CD4-positive, alpha-beta T cell treated with Interleukin-6 at 100 ng/mL for 8 hours (primary cell): ENCODE data around the gene GRK2.
A peak's percentile ranks its signal among the peaks of the same experiment; 100 is the strongest.
"Not testable (repeated sequence)": the region's sequence is repeated elsewhere in the genome, so short reads cannot be mapped to it uniquely, and the experiment has no call there.

Experiments used
- DNase-seq: peaks from one replicate; pipeline ENCODE4 v3.0.0-alpha.2; 2020; ENCODE audit warnings: mixed read lengths, low spot score

Gene GRK2

DNA sequence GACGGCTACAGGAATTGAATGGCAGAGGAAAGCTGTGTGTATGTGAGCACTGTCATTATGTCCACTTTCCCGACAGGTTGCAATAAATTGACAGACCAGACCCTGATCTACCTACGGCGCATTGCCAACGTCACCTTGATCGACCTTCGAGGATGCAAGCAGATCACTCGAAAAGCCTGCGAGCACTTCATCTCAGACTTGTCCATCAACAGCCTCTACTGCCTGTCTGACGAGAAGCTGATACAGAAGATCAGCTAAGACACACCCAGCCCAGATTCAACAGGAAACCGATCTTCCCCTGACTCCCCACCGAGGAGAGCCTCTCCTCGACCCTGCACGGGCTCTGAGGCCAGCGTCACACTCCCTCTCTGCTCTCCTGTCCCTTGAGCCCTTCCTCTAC is 11.5 kb upstream of the GRK2 start:
- DNase-seq = no peak

DNA sequence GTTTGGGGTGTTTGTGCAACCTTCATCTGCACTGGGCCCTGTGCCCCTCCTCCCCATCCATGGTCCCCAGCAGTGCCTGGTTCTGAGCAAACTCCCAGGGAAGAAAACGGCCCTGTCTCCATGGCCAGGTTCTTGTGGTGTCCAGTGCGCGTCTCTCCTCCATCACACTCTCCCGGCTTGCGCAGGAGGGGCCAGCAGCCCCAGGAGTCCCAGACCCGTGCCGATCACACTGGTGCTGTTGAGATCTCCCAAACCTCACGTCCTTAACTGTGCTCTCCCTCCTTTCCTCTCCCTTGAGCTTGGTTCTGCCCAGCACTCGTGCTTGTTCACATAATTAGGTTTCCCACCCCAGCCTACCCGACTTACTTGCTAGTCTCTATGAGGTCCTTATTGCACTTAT is 10.9 kb upstream of the GRK2 start:
- no peak for DNase-seq

DNA sequence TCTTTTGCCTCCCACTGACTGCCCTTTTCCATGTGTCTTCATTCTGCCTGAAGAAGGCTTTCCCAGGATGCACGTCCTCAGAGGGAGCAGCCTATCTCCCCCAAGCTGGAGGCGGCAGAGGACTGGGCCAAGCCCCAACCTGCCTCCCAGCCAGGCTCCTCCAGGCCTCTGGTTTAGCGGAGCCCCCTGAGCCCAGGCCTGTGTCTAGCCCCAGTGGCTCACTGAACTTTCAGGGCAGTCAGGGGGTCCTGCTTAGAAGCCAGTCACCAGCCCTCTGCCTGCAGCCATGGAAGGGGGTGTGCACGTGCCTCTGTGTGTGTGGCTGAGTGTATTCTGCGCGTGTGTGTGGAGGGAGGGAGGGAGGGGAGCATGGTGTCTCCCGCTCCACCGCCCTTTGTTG is 10.4 kb upstream of the GRK2 start:
- DNase-seq = no peak

DNA sequence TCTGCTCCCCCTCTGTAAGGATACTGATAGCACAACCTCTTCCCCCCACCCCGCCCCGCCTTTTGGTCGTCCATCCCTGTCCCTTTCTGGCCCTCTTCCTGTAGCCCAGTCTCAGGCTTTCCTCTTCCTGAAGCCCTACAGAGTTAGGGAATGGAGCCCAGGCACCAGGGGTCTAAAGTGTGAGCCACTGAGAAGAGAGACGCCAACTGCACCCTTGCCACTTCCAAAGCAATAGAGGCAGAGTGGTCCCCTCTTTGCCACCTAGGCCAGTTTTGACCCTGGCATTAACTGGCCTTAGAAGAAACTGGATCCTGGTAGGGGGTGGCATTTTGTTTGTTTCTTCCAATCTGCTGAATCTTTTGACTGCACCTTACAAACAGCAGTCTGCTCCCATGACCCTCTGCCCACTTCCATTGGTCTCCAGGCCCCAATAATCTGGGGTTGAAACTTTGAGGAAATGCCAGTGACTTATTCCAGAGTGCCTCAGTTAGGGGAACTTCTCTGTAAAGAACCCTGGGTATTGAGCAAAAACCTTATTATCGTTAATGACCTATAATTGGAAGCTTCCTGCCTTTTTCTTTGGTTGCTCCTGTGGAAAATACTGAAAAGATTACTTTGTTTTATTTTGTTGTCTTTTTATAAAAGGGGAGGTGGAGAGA is 9.7 kb upstream of the GRK2 start:
- no peak for DNase-seq

DNA sequence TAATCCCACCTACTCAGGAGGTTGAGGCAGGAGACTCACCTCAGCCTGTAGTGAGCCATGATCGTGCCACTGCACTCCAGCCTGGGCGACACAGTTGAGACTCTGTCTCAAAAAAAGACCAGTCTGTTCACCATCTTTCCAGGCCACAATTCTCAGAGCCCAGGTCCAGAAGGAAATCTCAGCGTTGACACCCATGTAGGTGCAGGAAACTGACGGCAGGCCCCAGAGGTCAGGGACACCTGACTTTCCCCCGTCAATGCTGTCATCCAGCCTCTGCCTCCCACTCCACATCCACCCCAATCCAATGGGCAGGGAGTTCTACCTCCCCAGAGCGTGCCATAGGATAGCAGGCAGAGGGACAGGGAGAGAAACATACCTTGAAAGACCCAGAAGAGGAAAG is 5.9 kb upstream of the GRK2 start:
- DNase-seq = no peak

DNA sequence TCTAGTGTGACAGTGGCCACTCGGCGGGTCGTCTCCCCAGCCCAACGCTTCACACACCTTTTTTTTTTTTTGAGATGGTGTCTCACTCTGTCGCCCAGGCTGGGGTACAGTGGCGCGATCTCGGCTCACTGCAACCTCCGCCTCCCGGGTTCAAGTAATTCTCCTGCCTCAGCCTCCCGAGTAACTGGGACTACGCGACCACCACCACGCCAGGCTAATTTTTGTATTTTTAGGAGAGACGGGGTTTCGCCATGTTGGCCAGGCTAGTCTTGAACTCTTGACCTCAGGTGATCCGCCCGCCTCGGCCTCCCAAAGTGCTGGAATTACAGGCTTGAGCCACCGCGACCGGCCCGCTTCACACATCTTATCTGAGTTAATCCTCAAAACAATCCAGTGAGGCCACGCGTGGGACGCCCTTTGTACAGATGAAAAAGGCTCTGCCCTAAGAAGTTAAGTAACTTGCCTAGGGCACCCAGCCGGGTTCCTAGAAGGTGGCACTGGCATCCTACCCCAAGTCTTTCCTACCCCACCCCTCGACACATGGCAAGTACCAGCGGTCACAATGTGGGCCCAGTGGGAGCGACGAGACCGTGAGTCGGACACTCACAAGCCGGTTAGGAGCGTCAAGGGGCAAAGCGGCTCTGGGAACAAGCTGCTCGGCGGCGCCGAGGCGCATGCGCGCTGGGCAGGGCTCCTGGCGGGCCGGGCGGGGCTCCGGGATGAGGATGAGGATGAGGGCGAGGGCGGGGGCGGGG is 5.2 kb upstream of the GRK2 start:
- DNase-seq = not testable (repeated sequence)

DNA sequence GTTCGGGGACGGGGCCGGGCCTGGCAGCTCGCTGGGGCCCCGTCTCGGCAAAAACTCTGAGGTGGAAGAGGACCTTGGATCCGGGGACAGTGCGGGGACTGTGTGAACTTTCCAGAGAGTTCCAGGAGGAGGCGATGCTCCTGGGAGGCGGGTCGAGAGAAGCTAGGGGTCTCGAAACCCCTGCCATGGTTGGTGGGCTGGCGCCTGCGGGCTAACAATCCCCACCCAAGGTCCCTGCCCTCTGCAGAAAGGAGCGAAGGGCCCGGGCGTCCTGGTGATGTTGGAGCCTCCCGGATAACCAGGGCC is 4.7 kb upstream of the GRK2 start:
- DNase-seq = no peak

DNA sequence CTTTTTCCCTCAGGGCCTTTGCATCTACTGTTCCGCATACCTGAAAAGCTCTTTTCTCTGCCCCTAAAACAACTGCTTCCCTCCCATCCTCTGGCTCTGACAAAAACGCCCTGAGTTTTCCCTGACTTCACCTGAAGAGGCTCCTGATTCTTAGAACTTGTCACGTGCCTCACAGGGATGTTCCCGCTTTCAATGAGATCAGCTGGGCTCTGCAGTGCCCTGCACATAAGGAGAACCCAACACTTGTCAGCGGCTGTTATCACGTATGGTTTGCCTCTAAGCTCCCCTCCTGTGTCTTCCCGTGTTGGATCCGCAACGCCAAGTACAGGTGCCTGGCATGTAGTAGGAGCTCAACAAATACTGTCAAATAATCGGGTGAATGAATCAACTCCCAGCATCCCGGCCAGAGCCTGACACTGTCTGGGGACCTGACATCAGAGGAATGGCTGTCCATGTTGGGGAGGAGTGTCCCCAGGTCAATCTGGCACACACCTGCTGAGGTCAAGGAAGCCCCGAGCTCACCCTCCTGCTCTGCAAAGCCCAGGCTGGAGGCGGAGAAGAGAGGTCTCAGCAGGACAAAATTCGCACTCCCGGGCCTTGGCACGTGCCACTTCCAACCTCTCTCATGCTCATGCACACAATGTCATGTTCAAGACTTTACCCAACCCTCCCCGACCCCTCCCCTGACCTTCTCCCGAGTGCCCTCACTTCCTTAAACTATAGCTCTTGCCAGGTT is 4.2 kb upstream of the GRK2 start:
- no peak for DNase-seq

DNA sequence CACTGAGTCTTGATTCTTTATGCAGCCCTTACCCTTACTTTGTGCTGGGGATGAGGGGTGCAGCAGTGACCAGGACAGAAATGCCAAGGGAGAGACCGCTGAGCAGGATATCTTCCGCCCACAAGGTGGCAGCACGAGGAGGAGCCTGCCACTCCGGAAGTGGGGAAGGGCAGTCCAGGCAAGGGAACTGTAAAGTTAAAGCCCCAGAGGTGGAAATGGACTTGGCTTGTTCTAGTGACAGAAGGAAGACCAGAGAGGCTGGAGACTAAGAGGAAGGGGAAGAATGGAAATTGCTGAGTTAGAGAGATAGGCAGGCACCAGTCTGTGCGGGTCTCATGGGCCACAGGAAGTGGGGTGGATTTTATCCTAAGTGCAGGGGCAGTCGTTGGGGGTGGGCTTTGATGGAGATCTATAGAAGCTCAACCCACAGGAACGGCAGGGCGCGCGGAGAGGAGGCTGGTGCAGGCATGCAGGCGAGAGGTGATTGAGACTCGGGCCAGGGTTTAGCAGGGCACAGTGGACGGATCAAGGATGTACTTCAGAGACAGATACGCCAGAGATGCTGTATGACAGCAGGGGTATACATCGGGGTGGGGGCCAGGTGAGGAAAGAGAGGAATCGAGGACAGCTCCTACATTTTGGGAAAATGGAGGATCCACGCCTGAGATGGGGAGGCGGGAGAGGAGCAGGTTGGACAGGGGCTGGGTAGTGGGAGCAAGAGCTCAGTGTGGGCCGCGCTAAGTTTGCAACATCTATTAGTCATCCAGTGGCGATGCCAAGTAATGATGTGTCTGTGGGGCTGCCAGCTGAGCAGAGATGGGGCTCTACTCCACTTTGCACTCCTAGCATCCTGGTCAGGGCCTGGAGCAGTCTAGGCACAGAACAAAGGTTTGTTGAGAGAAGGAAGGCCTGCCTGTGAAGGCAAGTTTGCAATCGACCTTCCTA is 3.3 kb upstream of the GRK2 start:
- peak; percentile 77 for DNase-seq

DNA sequence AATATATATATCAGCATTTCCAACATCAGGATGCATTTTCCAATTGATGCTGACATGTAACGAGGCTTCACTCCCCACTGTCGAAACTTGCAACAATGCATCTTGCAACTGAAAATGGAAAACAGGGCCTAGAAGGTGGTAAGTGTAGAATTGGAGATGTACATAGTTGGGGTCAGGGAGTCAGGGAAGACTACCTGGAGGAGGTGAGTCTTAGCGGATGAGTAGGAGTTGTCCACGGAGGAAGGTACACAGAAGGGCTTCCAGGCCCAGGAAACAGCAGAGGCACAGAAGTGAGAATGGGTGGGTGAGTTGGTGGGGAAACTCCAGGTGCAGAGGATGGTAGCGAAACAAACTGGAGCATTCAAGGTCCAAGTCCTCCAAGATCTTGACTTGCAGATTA is 2.0 kb upstream of the GRK2 start:
- no peak for DNase-seq

DNA sequence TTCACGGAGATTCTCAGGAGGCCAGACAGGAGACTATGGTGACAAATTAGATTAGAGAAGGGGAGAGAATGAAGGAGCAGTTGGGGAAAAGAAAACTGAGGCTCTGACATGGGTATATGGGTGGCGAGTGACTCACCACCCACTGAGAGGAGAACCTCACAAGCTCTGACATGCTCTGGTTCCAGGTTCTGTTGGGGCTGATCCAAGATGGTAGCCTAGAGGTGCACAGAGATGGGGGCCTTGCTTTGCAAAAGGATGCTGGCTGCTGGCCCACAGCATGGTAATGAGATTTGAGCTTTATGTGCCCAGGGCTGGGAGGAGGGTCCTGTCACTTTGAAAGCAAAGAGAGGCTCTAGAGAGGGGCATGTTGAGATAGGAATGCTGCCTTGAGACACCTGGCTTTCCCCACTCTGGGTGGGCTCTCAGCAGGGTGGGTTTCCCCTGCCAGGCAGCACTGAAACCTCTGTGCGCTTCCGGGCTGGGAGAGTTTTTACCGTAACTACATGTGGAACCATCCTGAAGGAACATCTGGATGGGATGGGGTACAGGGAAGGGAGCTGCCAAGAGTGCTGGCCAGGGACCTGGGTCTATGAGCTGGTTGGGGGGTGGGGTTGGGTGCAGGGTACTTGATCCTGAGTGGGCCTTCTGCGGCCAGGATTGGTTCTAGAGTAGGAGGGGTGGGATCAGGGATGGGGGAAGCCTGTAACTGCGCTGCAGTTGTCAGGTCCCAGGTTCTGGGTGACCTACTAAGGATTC is 1.2 kb upstream of the GRK2 start:
- no peak for DNase-seq

DNA sequence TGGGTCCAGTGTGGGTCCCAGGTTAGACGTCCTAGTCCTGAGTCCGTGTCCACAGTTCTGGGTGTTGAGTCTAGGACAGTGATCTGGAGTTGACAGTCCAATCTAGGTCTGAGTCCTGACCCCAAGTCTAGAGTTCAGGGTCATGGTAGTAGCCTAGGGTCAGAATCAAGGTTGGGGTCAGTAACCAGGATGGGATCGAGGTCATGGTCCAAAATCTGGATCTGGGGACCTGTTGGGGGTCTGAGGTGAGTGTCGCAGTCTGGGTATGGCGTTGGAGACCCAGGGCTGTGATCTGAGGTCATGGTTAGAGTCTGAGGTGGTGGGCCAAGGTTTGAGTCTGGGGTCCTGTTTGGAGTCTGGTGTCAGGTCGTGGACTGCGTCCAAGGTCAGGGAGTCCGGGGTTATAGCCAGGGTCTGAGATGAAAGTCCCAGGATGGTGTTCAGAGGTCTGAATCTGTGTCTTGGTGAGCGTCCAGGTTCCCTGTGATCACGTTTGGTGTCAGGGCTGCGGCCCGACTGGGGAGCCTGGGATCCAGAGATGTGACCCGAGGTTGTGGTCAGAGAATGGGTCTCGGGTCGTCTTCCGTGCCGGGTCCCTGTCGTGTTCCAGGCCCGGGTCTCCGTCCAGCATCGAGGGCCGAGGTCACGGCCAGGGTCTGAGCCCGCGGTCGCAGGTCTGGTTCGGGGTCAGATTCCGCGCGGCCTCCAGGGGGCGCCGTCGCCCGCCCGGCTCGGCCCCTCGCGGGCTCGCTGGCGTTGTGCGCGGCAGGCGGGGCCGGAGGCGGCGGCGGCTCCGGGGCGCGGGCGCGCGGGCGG is 432 bp upstream of the GRK2 start:
- peak; percentile 73 for DNase-seq

DNA sequence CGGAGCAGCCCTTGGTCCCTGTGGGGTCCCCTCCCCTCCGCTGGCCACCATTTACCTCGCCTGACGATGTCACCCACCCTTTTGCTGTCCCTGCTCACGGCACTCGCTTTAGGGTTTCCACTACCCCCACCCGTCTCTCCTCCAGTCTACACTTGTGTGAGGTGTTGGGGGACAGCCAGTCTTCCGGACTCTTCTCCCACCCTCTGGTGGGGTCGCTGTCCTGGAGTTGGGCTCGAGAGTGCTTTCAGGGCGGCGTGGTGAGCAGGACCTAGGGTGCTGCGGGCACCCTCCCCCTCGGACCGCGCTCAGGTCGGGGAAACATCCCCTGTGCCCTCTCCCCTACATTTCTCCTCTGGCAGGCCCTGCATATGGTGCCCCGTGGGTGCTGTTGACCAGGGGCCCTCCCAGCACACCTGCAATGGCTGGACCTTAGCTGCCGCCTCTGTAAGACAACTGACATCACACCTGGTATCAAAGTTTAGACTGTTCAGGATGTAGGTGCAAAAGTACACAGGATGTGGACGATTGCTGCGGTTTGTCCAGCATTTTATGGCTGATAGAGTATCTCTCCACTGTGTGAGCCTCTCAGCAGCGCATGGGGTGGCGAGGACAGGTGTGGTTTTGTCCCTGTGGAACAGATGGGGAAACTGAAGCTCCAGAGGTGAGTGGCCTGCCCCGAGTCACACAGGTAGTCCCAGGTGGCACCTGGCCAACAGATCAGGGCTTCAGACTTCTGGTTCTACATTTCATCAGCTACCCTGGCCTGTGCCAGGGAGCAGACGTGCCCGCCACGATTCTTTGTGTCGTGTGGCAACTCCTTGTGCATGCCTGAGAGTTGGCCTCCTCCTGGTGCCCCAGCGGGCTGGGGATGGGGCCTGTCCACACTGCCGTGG is 1.2 kb downstream of the GRK2 start:
- DNase-seq = peak; percentile 29

DNA sequence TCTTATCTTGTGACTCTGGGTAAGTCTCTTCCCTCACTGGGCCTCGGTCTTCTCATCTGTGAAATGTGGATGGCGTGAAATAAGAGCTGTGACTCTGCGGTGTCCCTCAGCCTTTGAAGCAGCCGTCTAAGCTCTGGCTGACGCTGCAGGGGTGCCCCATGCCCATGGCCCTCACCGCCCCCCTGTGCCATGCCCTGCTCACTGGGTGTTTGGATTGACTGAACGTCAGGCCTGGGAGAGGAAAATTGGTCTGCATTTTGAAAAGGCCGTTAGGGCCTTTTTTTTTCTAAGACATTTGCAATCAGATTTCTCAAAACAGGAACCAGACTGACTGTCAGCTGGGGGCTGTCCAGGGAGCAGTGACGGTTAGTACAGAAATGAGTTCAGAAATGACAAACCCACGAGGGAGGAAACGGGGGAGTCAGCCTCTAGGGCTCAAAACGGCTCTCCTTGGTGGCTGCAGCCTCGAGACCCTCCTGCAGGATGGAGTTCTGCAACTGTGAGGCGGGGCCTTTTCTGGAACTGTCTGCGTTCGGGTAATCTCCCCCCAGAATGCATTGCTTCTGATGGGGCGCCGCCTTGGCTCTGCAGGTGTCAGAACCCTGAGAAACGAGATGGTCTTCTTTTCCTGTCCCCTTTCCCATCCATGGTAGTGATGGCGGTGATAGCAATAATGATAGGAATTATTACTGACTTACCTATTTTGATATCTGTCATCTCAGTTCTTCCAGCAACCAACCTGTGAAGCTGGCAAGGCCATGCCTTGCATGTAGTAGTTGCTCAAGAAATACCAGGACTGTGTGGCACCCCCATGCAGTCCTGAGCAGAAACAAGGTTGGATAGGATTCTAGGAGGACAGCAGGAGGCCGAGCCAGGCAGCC is 2.0 kb downstream of the GRK2 start:
- peak; percentile 65 for DNase-seq

DNA sequence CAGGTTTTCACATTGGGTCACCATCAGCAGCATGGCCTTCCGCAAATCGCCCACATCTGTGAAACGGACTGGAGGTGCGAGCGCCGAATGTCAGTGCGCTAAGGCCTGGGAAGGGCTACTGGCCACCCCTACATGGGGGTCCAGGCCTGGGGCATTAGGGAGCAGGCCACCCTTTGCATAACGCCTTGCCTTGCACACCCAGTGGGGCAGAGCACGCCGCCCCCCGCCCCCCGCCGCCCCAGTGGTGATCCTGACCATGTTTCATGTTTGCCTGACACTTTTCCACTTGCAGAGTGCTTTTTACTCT is 2.6 kb downstream of the GRK2 start:
- no peak for DNase-seq

DNA sequence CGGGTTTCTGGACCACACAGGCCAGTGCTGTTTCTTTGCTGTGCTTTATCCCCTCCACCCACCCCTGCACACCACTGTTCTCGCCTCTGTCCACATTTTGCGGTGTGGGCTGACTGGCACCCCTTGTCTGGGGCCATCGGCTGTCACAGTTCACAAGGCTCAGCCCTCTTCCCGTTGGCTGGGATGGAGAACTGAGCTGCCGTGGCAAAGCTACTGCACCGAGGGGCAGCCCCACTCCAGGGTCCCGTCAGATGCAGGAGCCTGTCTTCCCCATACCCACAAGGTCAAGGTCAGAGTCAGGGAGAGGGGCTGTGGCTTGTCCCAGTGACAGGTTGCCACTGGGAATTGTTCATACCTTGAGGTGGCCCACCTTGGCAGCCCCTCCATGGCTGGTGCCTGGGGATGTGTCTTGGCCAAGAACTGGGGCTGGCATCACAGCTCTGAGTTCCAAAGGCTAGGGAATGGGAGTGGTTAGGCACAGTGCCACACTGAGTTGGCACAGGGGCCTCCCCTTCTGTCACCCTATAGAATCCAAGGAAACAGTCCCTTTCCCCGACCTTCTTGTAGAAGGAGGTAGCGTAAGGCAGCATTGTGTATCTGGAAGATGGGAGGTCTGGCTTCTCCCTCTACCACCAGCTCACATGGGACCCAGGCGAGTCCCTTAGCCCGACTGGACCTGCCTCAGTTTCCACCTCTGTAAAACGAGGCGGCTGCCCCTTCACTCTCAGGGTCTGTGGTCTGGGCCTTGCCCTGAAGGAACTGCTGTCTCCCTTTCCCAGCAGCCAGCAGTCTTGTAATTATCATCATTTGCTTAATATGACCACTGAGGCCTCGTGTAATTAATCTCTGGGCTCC is 3.4 kb downstream of the GRK2 start:
- no peak for DNase-seq

DNA sequence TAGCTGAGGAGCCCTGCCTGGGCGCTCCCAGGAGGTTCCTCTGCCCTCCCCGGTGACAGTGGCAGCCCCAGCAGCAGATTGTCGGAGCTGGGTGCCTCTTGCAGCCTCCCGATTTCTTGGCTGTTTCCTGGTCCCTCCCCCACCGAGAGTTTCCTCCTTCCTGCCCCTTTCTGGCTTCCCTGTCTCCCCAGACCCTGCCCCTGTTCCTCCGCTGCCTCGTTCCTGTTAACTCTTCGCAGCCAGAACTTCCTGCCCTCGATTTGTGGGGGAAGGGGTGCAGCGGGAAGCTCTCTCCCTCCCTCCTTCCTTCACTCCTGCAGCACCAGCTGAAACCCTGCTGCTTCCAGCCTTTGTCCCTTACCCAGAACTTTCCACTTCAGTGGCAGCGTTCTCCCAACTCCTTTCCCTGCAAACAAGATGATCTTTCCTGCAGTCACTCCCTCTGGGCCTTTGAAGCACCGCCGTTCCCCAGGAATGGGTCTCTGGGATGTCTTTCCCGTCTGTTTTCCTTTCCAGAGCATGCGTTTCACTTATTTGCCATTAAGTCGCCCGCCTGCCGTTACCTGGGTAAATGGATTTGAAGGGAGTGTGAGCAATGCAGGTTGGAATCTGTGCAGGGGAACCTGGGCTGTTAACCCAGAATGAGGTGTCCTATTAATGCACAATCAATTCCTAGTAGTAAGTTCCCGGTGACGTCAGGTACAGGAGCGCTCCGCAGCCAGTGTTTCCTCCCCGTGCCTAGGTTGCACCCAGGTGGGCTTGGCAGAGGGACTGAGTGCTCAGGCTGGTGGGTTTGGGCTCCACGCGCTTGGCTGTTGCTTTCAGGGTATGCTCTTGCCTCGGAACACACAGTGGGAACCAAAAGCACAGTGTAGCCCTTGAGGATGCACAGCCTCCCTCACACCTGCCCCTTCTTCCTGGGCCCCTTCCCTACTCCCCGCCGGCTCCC is 4.3 kb downstream of the GRK2 start:
- peak; percentile 27 for DNase-seq
